OCI-LY3 (cell line): Measurements from ENCODE around the gene CASP8AP2.

Experiments used
- H2AFZ ChIP-seq: fragments of 200-600, 300-600 bp; shearing (Covaris generic); 2 replicates; pipeline ENCODE4 v1.6.0; 2014; ENCODE audit warnings: antibody characterized with exemption, low read depth, low read length
- H3K27ac ChIP-seq: fragments of 200-600, 300-600 bp; sonication (generic); 2 replicates; pipeline ENCODE4 v1.5.1; 2014; ENCODE audit warnings: mild to moderate bottlenecking, low read length, moderate library complexity, mixed read lengths
- H3K27me3 ChIP-seq: fragments of 200-600, 300-600 bp; sonication (generic); 2 replicates; pipeline ENCODE4 v1.6.1; 2014; ENCODE audit warnings: low read depth, low read length, mixed read lengths
- H3K36me3 ChIP-seq: fragments of 200-600, 300-600 bp; sonication (generic); replicated peaks from 2 replicates; pipeline ENCODE3; 2014; ENCODE audit warnings: low read depth, low read length, mixed read lengths
- H3K4me1 ChIP-seq: fragments of 300-600, 200-600 bp; sonication (generic); 2 replicates; pipeline ENCODE4 v1.6.1; 2014; ENCODE audit warnings: low read length, mixed read lengths
- H3K4me2 ChIP-seq: fragments of 200-600, 300-600 bp; sonication (generic); 2 replicates; pipeline ENCODE4 v1.6.1; 2014; ENCODE audit warnings: low read length, mixed read lengths
- H3K4me3 ChIP-seq: fragments of 300-600, 200-600 bp; sonication (generic); 2 replicates; pipeline ENCODE4 v1.5.1; 2014; ENCODE audit warnings: antibody characterized with exemption, mild to moderate bottlenecking, low read length, moderate library complexity
- H3K79me2 ChIP-seq: fragments of 300-600, 200-600 bp; shearing (Covaris generic); 2 replicates; pipeline ENCODE4 v1.6.1; 2014; ENCODE audit warnings: mild to moderate bottlenecking, low read length, mixed read lengths
- H3K9ac ChIP-seq: fragments of 300-600, 200-600 bp; shearing (Covaris generic); 2 replicates; pipeline ENCODE4 v1.6.0; 2014; ENCODE audit warnings: mild to moderate bottlenecking, low read length, moderate library complexity
- H3K9me3 ChIP-seq: fragments of 200-600, 300-600 bp; shearing (Covaris generic); 2 replicates; pipeline ENCODE4 v1.6.1; 2014; ENCODE audit warnings: low read length, mixed read lengths; ENCODE audit not compliant: insufficient read depth
- H4K20me1 ChIP-seq: fragments of 200-600, 300-600 bp; sonication (generic); 2 replicates; pipeline ENCODE4 v1.6.1; 2016; ENCODE audit warnings: low read length, mixed read lengths; ENCODE audit not compliant: insufficient read depth
- EZH2phosphoT487 ChIP-seq: fragments of 200-600 bp; shearing (Covaris generic); IDR thresholded peaks from 2 replicates; pipeline ENCODE4 v1.6.1; 2018; ENCODE audit warnings: antibody characterized with exemption, mixed run types, low read depth
- TF ChIP-seq, protein P1 (sequence below): fragments of 200-600, 300-600 bp; sonication (generic); IDR thresholded peaks from 2 replicates; pipeline ENCODE4 v1.5.1; 2014; ENCODE audit warnings: antibody characterized with exemption, low read length, low read depth

Gene CASP8AP2

DNA sequence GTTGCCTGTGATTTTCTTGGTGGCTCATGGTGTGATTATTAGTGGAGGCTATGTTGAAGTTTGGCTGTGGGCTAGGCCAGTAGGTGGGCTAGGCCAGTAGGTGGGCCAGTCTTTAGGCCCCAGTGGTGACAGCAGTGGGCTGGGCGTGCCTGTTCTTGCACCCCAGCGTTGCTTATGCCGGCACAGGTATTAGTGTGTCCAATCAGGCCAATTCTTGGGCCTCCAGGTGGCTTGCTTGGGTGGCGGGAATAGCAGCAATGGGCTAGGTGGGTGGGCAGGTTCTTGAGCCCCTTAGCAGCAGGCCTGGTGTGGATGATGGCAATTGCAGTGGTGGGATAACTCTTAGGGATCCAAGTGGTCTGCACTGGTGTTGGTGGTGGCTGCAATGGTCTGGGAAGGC is 87.5 kb downstream of the CASP8AP2 start:
- Histone ChIP-seq H3K27me3 (no peaks in the 10 kb centered on the region), H3K4me1 (no peaks in the 10 kb centered on the region), H3K4me3 (no peak overlapping the region), H4K20me1 (no peaks in the 10 kb centered on the region), H3K4me2 (no peak overlapping the region), H2AFZ (no peak overlapping the region), H3K27ac (no peak overlapping the region), H3K9ac (no peak overlapping the region), H3K9me3 (no peaks in the 10 kb centered on the region), H3K79me2 (no peaks in the 10 kb centered on the region), H3K36me3 (no peaks in the 10 kb centered on the region)
- no peak for TF ChIP-seq EZH2phosphoT487
- TF ChIP-seq, protein P1, sequence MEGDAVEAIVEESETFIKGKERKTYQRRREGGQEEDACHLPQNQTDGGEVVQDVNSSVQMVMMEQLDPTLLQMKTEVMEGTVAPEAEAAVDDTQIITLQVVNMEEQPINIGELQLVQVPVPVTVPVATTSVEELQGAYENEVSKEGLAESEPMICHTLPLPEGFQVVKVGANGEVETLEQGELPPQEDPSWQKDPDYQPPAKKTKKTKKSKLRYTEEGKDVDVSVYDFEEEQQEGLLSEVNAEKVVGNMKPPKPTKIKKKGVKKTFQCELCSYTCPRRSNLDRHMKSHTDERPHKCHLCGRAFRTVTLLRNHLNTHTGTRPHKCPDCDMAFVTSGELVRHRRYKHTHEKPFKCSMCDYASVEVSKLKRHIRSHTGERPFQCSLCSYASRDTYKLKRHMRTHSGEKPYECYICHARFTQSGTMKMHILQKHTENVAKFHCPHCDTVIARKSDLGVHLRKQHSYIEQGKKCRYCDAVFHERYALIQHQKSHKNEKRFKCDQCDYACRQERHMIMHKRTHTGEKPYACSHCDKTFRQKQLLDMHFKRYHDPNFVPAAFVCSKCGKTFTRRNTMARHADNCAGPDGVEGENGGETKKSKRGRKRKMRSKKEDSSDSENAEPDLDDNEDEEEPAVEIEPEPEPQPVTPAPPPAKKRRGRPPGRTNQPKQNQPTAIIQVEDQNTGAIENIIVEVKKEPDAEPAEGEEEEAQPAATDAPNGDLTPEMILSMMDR = no peak

DNA sequence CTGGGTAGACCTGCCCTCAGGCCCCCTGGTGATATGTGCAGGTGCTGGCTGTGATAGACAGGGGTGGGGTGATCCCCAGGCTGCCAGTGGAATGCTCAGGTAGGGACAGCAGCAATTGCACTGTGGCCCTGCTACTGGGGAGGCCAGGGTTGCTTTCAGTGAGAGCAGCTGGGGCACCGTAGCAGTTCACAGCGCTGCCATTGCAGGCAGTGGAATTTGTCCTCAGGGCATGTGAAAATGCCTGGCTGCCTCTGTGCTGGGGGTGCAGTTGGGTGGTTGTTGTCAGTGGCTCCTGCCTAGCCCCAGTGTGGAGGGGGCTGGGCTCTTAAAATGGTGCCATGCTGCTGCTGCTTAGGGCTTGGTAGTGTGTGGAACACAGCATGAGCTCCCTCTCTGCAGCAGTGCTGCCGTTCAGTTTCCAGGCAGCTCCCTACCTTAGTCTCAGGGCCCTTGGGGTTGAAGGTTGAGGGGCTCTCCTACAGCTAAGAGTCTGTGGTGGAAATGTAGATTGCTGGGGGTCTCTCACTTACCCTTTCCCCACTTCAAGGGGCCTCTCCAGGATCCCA is 88.2 kb downstream of the CASP8AP2 start:
- Histone ChIP-seq H3K4me3 (no peak overlapping the region), H3K4me2 (no peak overlapping the region), H3K79me2 (no peaks in the 10 kb centered on the region), H3K9ac (no peak overlapping the region), H2AFZ (no peak overlapping the region), H4K20me1 (no peaks in the 10 kb centered on the region), H3K27ac (no peak overlapping the region), H3K9me3 (no peaks in the 10 kb centered on the region), H3K4me1 (no peaks in the 10 kb centered on the region), H3K36me3 (no peaks in the 10 kb centered on the region), H3K27me3 (no peaks in the 10 kb centered on the region)
- no peak for TF ChIP-seq EZH2phosphoT487
- TF ChIP-seq, protein P1 = no peak
